ENCODE measurements around the gene LRRC18.

DNA sequence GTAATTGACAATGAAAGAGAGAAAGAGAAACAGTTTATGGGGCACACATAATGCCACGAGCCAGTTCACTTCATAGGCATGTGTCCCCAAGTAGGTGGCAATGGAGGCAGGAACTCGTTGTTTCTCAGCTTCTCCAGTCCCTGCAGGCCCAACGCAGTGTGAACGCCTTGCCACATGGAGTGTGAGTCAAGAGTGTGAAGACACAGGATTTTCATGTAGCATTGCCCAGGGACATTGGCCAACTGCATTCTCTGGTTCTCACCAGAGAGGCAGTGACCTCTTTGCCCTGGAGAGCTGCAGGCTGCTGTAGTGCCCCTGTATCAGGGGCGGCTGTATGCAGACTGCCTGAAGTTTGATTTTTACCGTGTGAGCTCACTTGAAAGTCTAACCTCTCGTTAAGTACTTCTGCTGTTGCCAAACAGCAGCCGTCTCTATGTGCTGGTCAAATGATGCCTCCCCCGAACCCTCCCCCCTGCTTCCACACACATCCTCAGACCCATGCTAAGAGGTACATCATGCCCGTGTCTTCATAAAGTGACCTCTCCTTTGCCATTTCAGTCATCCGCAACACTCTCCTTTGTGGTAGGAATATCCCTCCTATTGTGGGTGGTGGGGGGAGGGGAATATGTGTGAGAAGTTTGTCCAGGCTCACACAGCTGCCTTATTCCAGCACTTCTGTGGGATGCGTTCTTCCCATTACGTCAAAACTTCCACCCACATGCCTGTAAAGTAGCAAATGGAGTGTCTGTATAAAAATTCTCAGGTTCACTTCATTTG, 12.7 kb downstream of the LRRC18 start:
- TF ChIP-seq, protein P1, sequence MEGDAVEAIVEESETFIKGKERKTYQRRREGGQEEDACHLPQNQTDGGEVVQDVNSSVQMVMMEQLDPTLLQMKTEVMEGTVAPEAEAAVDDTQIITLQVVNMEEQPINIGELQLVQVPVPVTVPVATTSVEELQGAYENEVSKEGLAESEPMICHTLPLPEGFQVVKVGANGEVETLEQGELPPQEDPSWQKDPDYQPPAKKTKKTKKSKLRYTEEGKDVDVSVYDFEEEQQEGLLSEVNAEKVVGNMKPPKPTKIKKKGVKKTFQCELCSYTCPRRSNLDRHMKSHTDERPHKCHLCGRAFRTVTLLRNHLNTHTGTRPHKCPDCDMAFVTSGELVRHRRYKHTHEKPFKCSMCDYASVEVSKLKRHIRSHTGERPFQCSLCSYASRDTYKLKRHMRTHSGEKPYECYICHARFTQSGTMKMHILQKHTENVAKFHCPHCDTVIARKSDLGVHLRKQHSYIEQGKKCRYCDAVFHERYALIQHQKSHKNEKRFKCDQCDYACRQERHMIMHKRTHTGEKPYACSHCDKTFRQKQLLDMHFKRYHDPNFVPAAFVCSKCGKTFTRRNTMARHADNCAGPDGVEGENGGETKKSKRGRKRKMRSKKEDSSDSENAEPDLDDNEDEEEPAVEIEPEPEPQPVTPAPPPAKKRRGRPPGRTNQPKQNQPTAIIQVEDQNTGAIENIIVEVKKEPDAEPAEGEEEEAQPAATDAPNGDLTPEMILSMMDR (IDR thresholded peaks at IDR 0.05), result no peak
- TF ChIP-seq NFIC (IDR thresholded peaks at IDR 0.05; ENCODE audit: borderline replicate concordance), result no peak
- no peak for TF ChIP-seq FOXJ3 (CRISPR knock-in tag; IDR thresholded peaks at IDR 0.05)
- TF ChIP-seq TEAD4 (IDR thresholded peaks at IDR 0.05; ENCODE audit: borderline replicate concordance, insufficient read depth), result no peak
- no peak for TF ChIP-seq GABPA (IDR thresholded peaks at IDR 0.05; ENCODE audit: low read depth)
- TF ChIP-seq, protein P2, sequence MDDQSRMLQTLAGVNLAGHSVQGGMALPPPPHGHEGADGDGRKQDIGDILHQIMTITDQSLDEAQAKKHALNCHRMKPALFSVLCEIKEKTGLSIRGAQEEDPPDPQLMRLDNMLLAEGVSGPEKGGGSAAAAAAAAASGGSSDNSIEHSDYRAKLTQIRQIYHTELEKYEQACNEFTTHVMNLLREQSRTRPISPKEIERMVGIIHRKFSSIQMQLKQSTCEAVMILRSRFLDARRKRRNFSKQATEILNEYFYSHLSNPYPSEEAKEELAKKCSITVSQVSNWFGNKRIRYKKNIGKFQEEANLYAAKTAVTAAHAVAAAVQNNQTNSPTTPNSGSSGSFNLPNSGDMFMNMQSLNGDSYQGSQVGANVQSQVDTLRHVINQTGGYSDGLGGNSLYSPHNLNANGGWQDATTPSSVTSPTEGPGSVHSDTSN (IDR thresholded peaks at IDR 0.05), result no peak
- TF ChIP-seq TAF1 (IDR thresholded peaks at IDR 0.05; ENCODE audit: borderline replicate concordance, low read depth, low read length), result no peak
- TF ChIP-seq RFX5 (IDR thresholded peaks at IDR 0.05; ENCODE audit: low read length), result no peak
- TF ChIP-seq TCF12 (IDR thresholded peaks at IDR 0.05), result no peak
- no peak for TF ChIP-seq YY1 (IDR thresholded peaks at IDR 0.05; ENCODE audit: low read depth)
- TF ChIP-seq, protein P3, sequence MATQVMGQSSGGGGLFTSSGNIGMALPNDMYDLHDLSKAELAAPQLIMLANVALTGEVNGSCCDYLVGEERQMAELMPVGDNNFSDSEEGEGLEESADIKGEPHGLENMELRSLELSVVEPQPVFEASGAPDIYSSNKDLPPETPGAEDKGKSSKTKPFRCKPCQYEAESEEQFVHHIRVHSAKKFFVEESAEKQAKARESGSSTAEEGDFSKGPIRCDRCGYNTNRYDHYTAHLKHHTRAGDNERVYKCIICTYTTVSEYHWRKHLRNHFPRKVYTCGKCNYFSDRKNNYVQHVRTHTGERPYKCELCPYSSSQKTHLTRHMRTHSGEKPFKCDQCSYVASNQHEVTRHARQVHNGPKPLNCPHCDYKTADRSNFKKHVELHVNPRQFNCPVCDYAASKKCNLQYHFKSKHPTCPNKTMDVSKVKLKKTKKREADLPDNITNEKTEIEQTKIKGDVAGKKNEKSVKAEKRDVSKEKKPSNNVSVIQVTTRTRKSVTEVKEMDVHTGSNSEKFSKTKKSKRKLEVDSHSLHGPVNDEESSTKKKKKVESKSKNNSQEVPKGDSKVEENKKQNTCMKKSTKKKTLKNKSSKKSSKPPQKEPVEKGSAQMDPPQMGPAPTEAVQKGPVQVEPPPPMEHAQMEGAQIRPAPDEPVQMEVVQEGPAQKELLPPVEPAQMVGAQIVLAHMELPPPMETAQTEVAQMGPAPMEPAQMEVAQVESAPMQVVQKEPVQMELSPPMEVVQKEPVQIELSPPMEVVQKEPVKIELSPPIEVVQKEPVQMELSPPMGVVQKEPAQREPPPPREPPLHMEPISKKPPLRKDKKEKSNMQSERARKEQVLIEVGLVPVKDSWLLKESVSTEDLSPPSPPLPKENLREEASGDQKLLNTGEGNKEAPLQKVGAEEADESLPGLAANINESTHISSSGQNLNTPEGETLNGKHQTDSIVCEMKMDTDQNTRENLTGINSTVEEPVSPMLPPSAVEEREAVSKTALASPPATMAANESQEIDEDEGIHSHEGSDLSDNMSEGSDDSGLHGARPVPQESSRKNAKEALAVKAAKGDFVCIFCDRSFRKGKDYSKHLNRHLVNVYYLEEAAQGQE (IDR thresholded peaks at IDR 0.05; ENCODE audit: low read depth, low read length), result no peak
- TF ChIP-seq, protein P4, sequence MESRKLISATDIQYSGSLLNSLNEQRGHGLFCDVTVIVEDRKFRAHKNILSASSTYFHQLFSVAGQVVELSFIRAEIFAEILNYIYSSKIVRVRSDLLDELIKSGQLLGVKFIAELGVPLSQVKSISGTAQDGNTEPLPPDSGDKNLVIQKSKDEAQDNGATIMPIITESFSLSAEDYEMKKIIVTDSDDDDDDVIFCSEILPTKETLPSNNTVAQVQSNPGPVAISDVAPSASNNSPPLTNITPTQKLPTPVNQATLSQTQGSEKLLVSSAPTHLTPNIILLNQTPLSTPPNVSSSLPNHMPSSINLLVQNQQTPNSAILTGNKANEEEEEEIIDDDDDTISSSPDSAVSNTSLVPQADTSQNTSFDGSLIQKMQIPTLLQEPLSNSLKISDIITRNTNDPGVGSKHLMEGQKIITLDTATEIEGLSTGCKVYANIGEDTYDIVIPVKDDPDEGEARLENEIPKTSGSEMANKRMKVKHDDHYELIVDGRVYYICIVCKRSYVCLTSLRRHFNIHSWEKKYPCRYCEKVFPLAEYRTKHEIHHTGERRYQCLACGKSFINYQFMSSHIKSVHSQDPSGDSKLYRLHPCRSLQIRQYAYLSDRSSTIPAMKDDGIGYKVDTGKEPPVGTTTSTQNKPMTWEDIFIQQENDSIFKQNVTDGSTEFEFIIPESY (IDR thresholded peaks at IDR 0.05; ENCODE audit: borderline replicate concordance, low read depth), result no peak
- no peak for TF ChIP-seq NRF1 (IDR thresholded peaks at IDR 0.05; ENCODE audit: low read depth, low read length)

Data from SK-N-SH (cell line).